Measurements from ENCODE around the gene THOC2. TPM values are rescaled to one million over a fixed set of nuclear protein-coding genes. Genes with fewer than 3 reads are reported as not detected.
"Not testable (repeated sequence)": the region's sequence is repeated elsewhere in the genome, so short reads cannot be mapped to it uniquely, and the experiment has no call there.

The THOC2 gene
- total RNA-seq, 2 donors from 2014 or later, result 25.6 to 28.6 TPM

- no peak overlapping the region for H3K4me3 ChIP-seq
- no peak for DNase-seq (ENCODE audit: low spot score)
- TF ChIP-seq, protein P1, sequence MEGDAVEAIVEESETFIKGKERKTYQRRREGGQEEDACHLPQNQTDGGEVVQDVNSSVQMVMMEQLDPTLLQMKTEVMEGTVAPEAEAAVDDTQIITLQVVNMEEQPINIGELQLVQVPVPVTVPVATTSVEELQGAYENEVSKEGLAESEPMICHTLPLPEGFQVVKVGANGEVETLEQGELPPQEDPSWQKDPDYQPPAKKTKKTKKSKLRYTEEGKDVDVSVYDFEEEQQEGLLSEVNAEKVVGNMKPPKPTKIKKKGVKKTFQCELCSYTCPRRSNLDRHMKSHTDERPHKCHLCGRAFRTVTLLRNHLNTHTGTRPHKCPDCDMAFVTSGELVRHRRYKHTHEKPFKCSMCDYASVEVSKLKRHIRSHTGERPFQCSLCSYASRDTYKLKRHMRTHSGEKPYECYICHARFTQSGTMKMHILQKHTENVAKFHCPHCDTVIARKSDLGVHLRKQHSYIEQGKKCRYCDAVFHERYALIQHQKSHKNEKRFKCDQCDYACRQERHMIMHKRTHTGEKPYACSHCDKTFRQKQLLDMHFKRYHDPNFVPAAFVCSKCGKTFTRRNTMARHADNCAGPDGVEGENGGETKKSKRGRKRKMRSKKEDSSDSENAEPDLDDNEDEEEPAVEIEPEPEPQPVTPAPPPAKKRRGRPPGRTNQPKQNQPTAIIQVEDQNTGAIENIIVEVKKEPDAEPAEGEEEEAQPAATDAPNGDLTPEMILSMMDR (IDR thresholded peaks at IDR 0.05), result no peak
- no peaks in the 10 kb centered on the region for H3K4me1 ChIP-seq
- H3K36me3 ChIP-seq, result no peaks in the 10 kb centered on the region
- no peak overlapping the region for H3K27ac ChIP-seq
- no peaks in the 10 kb centered on the region for H3K27me3 ChIP-seq
- H3K9me3 ChIP-seq, result no peaks in the 10 kb centered on the region
Measured at GRCh38 chrX:123588723-123589122, 144.1 kb downstream of the THOC2 start.

DNA sequence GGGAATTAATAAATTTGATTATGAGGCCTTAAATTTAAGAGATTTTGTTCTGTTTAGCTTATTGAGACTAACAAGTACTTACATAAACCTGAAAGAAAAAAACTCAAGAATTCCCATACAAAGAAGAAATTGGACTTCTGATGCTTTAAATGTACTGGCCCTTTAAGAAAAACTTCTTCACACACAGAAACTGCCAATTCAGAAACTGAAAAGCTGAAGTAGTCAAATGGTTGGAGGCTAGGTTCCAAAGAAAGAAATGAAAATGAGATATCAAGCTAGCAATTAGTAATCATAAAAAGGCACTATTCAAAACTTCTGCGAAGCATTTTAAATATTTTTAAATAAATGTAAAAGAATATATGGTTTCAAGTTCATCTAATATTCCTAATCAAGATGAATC, 151.3 kb downstream of the THOC2 start:
- TF ChIP-seq, protein P1 (IDR thresholded peaks at IDR 0.05), result no peak
- DNase-seq (ENCODE audit: low spot score), result no peak
- no peak overlapping the region for H3K4me3 ChIP-seq
- no peaks in the 10 kb centered on the region for H3K27me3 ChIP-seq
- H3K27ac ChIP-seq, result no peak overlapping the region
- H3K36me3 ChIP-seq, result no peaks in the 10 kb centered on the region
- H3K4me1 ChIP-seq, result no peaks in the 10 kb centered on the region
- H3K9me3 ChIP-seq, result no peaks in the 10 kb centered on the region

GRCh38 chrX:123580792-123581191, 152.1 kb downstream of the THOC2 start:
- Histone ChIP-seq H3K9me3 (no peaks in the 10 kb centered on the region), H3K36me3 (no peaks in the 10 kb centered on the region), H3K4me1 (no peaks in the 10 kb centered on the region), H3K27me3 (no peaks in the 10 kb centered on the region), H3K27ac (no peak overlapping the region), H3K4me3 (no peak overlapping the region)
- TF ChIP-seq, protein P1 (IDR thresholded peaks at IDR 0.05), result no peak
- no peak for DNase-seq (ENCODE audit: low spot score)

DNA sequence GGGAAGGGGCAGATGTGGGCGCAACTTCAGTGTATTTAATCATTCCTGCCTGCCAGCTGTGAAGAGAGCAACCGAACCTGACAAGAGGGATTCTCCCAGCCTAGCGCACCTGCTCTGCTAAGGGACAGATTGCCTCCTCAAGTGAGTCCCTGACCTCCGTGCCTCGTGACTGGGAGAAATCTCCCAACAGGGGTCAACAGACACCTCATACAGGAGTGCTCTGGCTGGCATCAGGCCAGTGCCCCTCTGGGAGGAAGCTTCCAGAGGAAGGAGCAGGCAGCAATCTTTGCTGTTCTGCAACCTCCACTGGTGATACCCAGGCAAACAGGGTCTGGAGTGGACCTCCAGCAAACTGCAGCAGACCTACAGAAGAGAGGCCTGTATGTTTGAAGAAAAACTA, 158.8 kb downstream of the THOC2 start:
- H3K9me3 ChIP-seq, result peaks cover 0 to 11% of the 10 kb centered on the region in 2 donors
- H3K36me3 ChIP-seq; H3K4me1 ChIP-seq; DNase-seq (ENCODE audit: low spot score); H3K4me3 ChIP-seq; H3K27me3 ChIP-seq; H3K27ac ChIP-seq: not testable (repeated sequence)

DNA sequence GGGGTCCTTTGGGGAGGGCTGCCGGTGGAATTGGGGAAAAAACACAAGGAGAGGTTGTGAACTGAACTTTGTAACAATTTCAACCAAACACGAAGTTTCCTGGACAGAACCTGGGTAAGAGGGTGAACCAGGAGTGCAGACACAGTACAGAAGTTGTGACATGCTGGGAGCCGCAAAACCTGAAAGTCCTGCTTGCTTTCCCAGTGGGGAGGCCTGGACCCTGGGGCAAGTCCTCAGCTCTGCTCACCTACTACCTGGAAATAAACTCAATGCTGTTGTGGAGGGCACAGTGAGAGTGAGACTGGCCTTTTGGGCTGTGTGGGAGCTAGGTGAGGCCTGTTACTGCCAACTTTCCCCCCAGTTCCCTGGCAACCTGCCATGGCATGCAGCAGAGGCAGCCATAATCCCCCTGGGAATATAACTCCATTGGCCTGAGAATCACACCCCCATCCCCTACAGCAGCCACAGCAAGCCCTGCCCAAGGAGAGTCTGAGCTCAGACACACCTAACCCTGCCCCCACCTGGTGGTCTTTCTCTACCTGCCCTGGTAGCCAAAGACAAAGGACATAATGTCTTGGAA, 162.8 kb downstream of the THOC2 start:
- H3K27me3 ChIP-seq, result no peaks in the 10 kb centered on the region
- no peaks in the 10 kb centered on the region for H3K36me3 ChIP-seq
- peaks cover 0 to 7% of the 10 kb centered on the region in 2 donors for H3K9me3 ChIP-seq
- H3K27ac ChIP-seq, result no peak overlapping the region
- TF ChIP-seq, protein P1 (IDR thresholded peaks at IDR 0.05), result no peak
- H3K4me1 ChIP-seq, result no peaks in the 10 kb centered on the region
- DNase-seq (ENCODE audit: low spot score), result no peak
- no peak overlapping the region for H3K4me3 ChIP-seq

GRCh38 chrX:123563167-123563566, 169.7 kb downstream of the THOC2 start:
- H3K36me3 ChIP-seq, result no peaks in the 10 kb centered on the region
- TF ChIP-seq, protein P1 (IDR thresholded peaks at IDR 0.05), result no peak
- no peaks in the 10 kb centered on the region for H3K4me1 ChIP-seq
- H3K9me3 ChIP-seq, result no peaks in the 10 kb centered on the region
- no peaks in the 10 kb centered on the region for H3K27me3 ChIP-seq
- no peak for DNase-seq (ENCODE audit: low spot score)
- no peak overlapping the region for H3K4me3 ChIP-seq
- no peak overlapping the region for H3K27ac ChIP-seq
